Activated CD4-positive, alpha-beta T cell treated with anti-CD3 and anti-CD28 coated beads for 36 hours (primary cell): ENCODE measurements around the gene MCRIP1. TPM values are rescaled to one million over a fixed set of nuclear protein-coding genes. Genes with fewer than 3 reads are reported as not detected.

ENCODE experiments used
- ATAC-seq: fragments of 200-7000 bp; cut with Tn5 transposase; one replicate; pipeline ENCODE4 v1.10.0; 2021; ENCODE audit warnings: mild to moderate bottlenecking, moderate library complexity
- CTCF ChIA-PET: fragments of 350-600 bp; sonication (Branson Sonifier 250); formaldehyde crosslinking; loops from one replicate; lab custom pipeline; 2021; ENCODE audit warnings: antibody characterized with exemption; lab: Charles Lee
- POLR2A ChIA-PET: fragments of 350-600 bp; sonication (Branson Sonifier 250); formaldehyde crosslinking; loops from one replicate; lab custom pipeline; 2021; ENCODE audit warnings: antibody characterized with exemption, inconsistent platforms; lab: Charles Lee
- DNase-seq: peaks from one replicate; pipeline ENCODE4 v3.0.0-alpha.2; 2020
- H3K27ac Mint-ChIP-seq: one replicate; pipeline ENCODE4 v1.8.0; 2021; ENCODE audit warnings: mixed read lengths
- H3K27me3 Mint-ChIP-seq: one replicate; pipeline ENCODE4 v1.8.0; 2021; ENCODE audit warnings: mixed read lengths
- H3K36me3 Mint-ChIP-seq: one replicate; pipeline ENCODE4 v1.8.0; 2021; ENCODE audit warnings: low read depth, mixed read lengths
- H3K4me1 Mint-ChIP-seq: one replicate; pipeline ENCODE4 v1.8.0; 2021; ENCODE audit warnings: mixed read lengths
- H3K4me3 Mint-ChIP-seq: one replicate; pipeline ENCODE4 v1.8.0; 2021; ENCODE audit warnings: mild to moderate bottlenecking, moderate library complexity, mixed read lengths
- H3K9me3 Mint-ChIP-seq: one replicate; pipeline ENCODE4 v1.8.0; 2021; ENCODE audit warnings: low read depth, mixed read lengths
- intact Hi-C, 2 experiments: fragments of 100-400 bp; cut with DNase I in 1 of 2; cut with micrococcal nuclease in 1 of 2; formaldehyde crosslinking; loops; one replicate each; pipeline versions ENCODE4 v1.14.2 to v1.15.1; 2022 to 2024; cut with DNase I, micrococcal nuclease
- total RNA-seq, 2 experiments: library from RNA; stranded (reverse); gene quantifications; one replicate each; pipeline ENCODE4 v1.2.3, GENCODE V29; 2021

MCRIP1 gene
- total RNA-seq, 2 experiments from 2014 or later: 45.8 to 50.4 TPM

DNA sequence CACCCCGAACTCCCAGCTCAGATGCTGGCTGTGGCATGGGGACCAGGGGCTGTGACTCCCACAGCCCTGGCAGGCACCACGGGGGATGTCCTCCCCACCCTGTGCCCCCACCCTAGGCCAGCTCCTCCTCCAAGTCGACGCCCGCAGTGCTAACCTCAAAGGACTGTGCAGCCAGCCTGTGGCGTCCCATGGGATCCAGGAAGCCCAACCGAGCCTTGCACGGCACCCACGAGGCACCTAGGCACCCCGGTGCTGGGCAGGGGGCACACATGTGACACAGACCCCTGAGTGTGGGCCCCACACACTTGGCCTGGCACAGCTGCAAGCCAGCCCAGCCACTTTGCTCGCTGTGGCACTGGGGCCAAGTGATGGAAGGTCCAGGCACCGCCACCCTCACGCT, 25.3 kb downstream of the MCRIP1 start:
- POLR2A ChIA-PET: interaction anchor here (0.7 kb wide), 1 partner anchor 443 kb away, joined by 4 read pairs; no protein-coding TSS in a partner anchor
- Mint-ChIP-seq H3K4me3 (no peak overlapping the region), H3K27ac (no peak overlapping the region), H3K9me3 (no peaks in the 10 kb centered on the region), H3K36me3 (no peaks in the 10 kb centered on the region), H3K4me1 (no peaks in the 10 kb centered on the region), H3K27me3 (peaks cover 21% of the 10 kb centered on the region)
- CTCF ChIA-PET: no interaction called here
- intact Hi-C loops: no loop called here
- DNase-seq: no peak
- ATAC-seq: no peak

GRCh38 chr17:81807210-81807719, 25.8 kb downstream of the MCRIP1 start:
- ChIA-PET CTCF (no interaction called here), POLR2A (no interaction called here)
- no peak overlapping the region for H3K4me3 Mint-ChIP-seq
- H3K36me3 Mint-ChIP-seq: no peaks in the 10 kb centered on the region
- H3K27me3 Mint-ChIP-seq: peaks cover 27% of the 10 kb centered on the region
- no peaks in the 10 kb centered on the region for H3K4me1 Mint-ChIP-seq
- intact Hi-C loops: no loop called here
- H3K9me3 Mint-ChIP-seq: no peaks in the 10 kb centered on the region
- no peak for DNase-seq
- no peak overlapping the region for H3K27ac Mint-ChIP-seq
- no peak for ATAC-seq

GRCh38 chr17:81806461-81807209, 26.5 kb downstream of the MCRIP1 start:
- Mint-ChIP-seq H3K9me3 (no peaks in the 10 kb centered on the region), H3K4me3 (no peak overlapping the region), H3K4me1 (no peaks in the 10 kb centered on the region), H3K27ac (no peak overlapping the region), H3K27me3 (peaks cover 31% of the 10 kb centered on the region), H3K36me3 (no peaks in the 10 kb centered on the region)
- ATAC-seq: no peak
- no peak for DNase-seq
- POLR2A ChIA-PET: no interaction called here
- CTCF ChIA-PET: no interaction called here
- intact Hi-C loops: no loop called here

DNA sequence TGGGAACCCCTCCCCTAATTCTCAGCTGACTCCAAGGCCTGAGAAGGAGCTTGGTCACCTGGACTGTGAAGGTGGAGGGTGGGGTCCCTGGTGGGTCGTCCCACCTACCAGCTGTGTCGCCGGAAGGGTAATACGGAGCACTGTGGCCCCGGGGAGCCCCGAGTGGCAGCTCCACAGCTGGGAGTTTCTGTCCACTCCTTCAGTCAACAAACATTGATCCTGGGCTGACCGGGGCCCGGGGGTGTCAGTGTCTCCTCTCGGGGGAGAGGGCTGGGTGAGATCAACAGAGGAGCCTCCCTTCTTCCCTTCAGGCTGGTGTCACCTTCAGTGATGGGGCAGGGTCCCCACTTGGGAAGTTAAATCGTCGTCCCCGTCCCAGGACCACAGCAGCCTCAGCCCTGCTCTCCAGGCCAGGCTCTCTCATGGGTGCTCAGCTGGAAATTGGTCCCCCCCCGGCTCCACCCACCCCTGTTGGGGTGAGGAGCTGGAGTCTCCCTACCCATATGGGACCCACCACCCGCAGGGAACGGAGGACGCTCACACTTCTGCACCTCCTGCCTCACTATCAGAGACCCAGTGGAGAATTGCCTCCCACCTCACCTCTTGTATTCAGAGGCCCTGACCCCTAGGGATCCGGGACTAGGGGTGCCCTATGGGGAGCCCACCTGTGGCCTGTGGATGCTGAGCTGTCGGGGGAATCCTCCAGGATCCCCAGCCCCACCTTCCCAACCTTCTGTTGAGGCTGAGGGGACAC, 27.2 kb downstream of the MCRIP1 start:
- H3K4me1 Mint-ChIP-seq: no peaks in the 10 kb centered on the region

DNA sequence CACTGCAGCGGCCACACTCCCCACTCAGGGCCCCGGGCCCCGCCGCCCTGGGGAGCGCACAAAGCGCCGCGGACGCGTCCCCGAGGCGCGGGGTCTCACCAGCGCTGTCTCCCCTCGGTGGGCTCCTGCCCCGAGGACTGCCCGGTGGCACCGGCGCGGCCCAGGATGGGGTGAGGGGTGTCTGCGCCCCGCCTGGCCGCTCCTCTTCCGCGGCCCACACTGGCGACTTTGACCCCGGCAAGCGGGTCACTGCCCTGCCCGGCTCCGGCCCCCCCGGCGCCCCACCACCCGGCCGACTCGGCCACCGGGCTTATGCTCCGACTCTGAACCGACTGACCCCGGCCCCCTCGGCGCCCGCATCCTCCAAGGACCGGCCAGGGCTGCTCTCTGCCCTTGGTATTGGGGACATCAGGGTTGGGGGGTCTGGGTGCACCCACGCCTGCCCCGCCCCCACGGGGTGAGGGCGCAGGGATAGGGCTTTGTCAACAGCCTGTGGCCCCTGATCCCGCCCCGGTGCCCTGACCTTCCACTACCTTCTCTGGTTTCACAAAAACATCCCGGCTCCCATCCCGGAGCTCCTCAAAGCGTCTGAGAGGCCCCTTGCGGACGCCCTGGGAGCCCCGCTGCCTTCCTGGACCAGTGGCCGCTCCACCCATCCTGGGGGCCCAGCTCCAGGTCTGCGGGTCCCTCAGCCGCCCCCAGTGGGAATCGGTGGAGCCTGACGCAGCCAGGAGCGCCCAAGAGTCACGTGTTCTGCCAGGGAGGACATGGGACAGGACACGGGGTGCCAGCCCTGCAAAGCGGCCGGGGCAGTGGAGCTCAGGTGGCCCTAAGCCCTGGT, 28.3 kb downstream of the MCRIP1 start:
- POLR2A ChIA-PET: no interaction called here
- peaks cover 33% of the 10 kb centered on the region for H3K27me3 Mint-ChIP-seq
- intact Hi-C loops: no loop called here
- no peak overlapping the region for H3K27ac Mint-ChIP-seq
- H3K9me3 Mint-ChIP-seq: no peaks in the 10 kb centered on the region
- H3K4me3 Mint-ChIP-seq: no peak overlapping the region
- no peaks in the 10 kb centered on the region for H3K36me3 Mint-ChIP-seq
- ATAC-seq (no peak), DNase-seq (no peak)
- CTCF ChIA-PET: no interaction called here
- no peaks in the 10 kb centered on the region for H3K4me1 Mint-ChIP-seq

More for the DNA sequence above, 27.2 kb downstream of the MCRIP1 start:
- H3K27me3 Mint-ChIP-seq: peaks cover 33% of the 10 kb centered on the region
- no peak overlapping the region for H3K4me3 Mint-ChIP-seq
- no peak for ATAC-seq
- CTCF ChIA-PET: interaction anchor here (0.7 kb wide), 1 partner anchor 25 kb away, joined by 3 read pairs; no protein-coding TSS in a partner anchor
- no peak for DNase-seq
- H3K9me3 Mint-ChIP-seq: no peaks in the 10 kb centered on the region
- H3K27ac Mint-ChIP-seq: no peak overlapping the region
- H3K36me3 Mint-ChIP-seq: no peaks in the 10 kb centered on the region
- intact Hi-C loops: no loop called here
- POLR2A ChIA-PET: no interaction called here

GRCh38 chr17:81803728-81804558, 29.1 kb downstream of the MCRIP1 start, which contains the start of gene GCGR:
Gene GCGR (plus strand): TSS chr17:81804150. CDS start chr17:81809019, 4,869 bp downstream.
- Mint-ChIP-seq H3K4me1 (no peaks in the 10 kb centered on the region), H3K36me3 (no peaks in the 10 kb centered on the region), H3K27ac (no peak within 1 kb of the TSS), H3K9me3 (no peaks in the 10 kb centered on the region), H3K4me3 (no peak within 1 kb of the TSS), H3K27me3 (peaks cover 26% of the 10 kb centered on the region)
- no peak for ATAC-seq
- POLR2A ChIA-PET: no interaction called here
- intact Hi-C loops: no loop called here
- CTCF ChIA-PET: no interaction called here
- DNase-seq: no peak

DNA sequence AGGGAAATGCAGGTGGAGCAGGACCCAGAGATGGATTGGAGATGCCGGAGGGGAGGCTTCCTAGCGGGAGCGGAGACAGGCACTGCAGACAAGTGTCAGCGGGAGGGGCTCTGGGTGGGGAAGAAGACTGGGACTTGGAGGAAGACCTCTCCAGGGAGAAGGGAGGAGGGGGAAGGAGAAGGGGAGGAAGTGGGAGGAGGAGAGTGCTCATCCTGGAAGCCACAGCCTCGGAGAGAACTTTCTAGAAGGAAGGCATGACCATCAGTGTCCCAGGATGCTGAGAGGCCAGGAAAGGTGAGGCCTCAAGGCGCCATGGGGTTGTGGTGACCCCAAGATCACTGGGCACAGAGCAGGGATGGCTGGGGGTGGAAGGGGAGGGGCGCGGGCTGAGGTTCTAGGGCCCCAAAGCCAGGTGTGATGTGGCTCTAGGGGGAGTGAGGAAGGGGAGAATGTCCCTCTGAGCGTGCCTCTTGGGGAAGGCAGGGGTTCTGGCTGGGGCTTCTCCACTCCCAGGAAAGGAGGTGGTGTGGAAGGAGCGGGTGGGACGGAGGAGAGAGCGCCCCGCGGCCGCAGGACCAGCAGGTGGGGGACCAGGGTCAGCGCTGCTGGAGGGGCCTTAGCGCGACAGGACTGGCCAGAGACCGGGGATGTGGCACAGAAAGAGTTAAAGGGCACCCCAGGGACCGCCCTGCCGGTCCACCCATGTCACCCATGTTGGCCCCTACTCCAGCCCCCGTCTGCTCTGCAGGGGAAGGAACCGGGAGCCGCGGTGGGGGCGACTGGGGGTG, 30.0 kb downstream of the MCRIP1 start:
- Mint-ChIP-seq H3K4me1 (no peaks in the 10 kb centered on the region), H3K9me3 (no peaks in the 10 kb centered on the region), H3K4me3 (no peak overlapping the region), H3K27me3 (peaks cover 25% of the 10 kb centered on the region), H3K27ac (no peak overlapping the region), H3K36me3 (no peaks in the 10 kb centered on the region)
- CTCF ChIA-PET: no interaction called here
- ATAC-seq: no peak
- POLR2A ChIA-PET: no interaction called here
- intact Hi-C loops: no loop called here
- no peak for DNase-seq

DNA sequence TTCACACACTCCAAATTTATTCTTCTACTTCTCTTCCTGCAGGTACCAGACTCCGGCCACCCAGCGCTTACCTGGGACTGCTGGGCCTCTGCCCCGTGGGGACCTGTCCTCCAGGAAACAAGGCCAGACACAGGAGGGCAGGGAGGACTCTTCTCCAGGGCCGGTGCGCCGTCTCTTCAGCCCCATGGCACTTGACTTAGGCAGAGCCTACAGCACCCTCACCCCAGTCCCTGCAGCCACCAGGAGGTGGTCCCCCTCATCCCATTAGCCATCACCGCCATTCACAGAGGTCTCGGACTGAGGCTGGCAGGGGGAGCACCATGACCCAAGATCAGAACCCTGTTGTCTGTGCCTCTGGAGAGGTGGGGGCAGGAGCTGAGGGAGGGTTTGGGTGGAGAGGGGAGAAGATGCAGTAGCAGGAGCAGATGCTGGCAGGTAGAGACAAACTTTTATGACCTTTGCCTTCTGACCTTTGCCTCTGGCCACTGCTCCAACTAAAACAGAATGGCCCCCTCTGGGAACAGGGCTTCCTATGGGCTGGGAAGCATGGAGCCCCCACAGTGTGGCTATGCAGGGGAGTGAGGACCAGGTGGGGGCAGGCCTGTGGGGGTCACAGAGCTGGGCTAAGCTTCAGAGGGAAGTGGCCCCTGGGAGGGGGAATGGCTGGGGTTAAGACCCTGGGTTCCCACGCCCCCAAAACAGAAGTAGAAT, 30.9 kb downstream of the MCRIP1 start:
- intact Hi-C loops: no loop called here
- DNase-seq (no peak), ATAC-seq (no peak)
- Mint-ChIP-seq H3K4me3 (no peak overlapping the region), H3K4me1 (no peaks in the 10 kb centered on the region), H3K27ac (no peak overlapping the region), H3K27me3 (peaks cover 25% of the 10 kb centered on the region), H3K9me3 (no peaks in the 10 kb centered on the region), H3K36me3 (no peaks in the 10 kb centered on the region)
- CTCF ChIA-PET: no interaction called here
- POLR2A ChIA-PET: no interaction called here

- intact Hi-C loops: no loop called here
- Mint-ChIP-seq H3K4me3 (no peak overlapping the region), H3K9me3 (no peaks in the 10 kb centered on the region), H3K27ac (no peak overlapping the region), H3K36me3 (no peaks in the 10 kb centered on the region), H3K27me3 (peaks cover 22% of the 10 kb centered on the region), H3K4me1 (no peaks in the 10 kb centered on the region)
- DNase-seq (no peak), ATAC-seq (no peak)
- ChIA-PET POLR2A (no interaction called here), CTCF (no interaction called here)
These were observed 31.8 kb downstream of the MCRIP1 start for GRCh38 chr17:81801327-81801726.

- CTCF ChIA-PET: no interaction called here
- no peaks in the 10 kb centered on the region for H3K36me3 Mint-ChIP-seq
- POLR2A ChIA-PET: interaction anchor here (0.7 kb wide), 1 partner anchor 45 kb away, joined by 4 read pairs; no protein-coding TSS in a partner anchor
- intact Hi-C loops: no loop called here
- H3K27ac Mint-ChIP-seq: no peak overlapping the region
- no peak overlapping the region for H3K4me3 Mint-ChIP-seq
- no peaks in the 10 kb centered on the region for H3K4me1 Mint-ChIP-seq
- H3K9me3 Mint-ChIP-seq: no peaks in the 10 kb centered on the region
- H3K27me3 Mint-ChIP-seq: no peaks in the 10 kb centered on the region
- DNase-seq: no peak
- ATAC-seq: no peak
These were observed 38.6 kb downstream of the MCRIP1 start for GRCh38 chr17:81794509-81794908.
